Stimulated activated CD4-positive, alpha-beta T cell treated with anti-CD3 and anti-CD28 coated beads, Interleukin-15, amount 100 ng/mL, for 24 hours (primary cell): Measurements from ENCODE around the gene TLCD3B.

Experiments
- DNase-seq: peaks from one replicate; pipeline ENCODE4 v3.0.0-alpha.2; 2020

TLCD3B gene

GRCh38 chr16:30030841-30031413 lies at the start of gene TLCD3B:
Gene TLCD3B (minus strand): TSS chr16:30031271. CDS start chr16:30030527, 744 bp downstream.
- no peak for DNase-seq

- DNase-seq, result no peak
Measured at GRCh38 chr16:30079480-30079879, 48.4 kb upstream of the TLCD3B start.

DNA sequence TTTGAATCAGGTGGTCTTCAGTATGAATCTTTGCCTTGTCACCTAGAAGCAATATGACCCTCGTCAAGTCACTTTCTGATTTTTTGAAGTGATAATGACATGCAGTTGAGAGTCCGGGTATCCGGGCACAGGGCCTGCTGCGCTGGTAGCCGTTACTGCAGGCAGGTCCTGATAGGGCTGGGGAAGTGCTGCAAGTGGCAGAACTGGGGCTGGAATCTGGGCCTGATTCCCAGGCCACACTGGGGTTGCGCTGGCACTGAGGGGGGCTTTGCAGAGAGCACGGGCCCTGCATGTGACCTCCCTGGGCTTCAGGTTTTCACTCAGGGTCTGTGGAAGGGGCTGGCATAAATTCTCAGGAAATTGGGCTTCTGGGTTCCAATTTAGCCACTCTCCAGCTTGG lies 47.7 kb upstream of the TLCD3B start:
- DNase-seq, result no peak

DNA sequence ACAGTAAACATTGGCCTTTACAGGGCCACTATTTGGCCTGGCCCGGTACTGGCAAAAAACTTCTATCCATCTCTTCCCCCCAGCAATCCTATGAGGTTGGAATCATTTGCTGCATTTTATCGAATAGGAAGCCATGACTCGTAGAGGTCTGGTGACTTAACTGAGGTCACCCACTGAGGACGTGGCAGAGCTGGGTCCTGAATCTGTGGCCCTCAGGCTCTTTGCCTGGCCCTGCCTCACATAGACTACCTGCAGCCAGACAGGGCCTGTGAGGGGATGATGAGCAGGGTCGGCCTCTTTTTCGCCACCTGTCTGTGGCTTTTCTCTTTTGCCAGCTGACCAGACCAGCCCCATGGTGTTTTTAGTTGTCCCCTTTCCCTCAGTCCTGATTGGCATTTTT lies 46.6 kb upstream of the TLCD3B start:
- no peak for DNase-seq

- peak; percentile 32 for DNase-seq
Measured at GRCh38 chr16:30076276-30076791, 45.3 kb upstream of the TLCD3B start.

DNA sequence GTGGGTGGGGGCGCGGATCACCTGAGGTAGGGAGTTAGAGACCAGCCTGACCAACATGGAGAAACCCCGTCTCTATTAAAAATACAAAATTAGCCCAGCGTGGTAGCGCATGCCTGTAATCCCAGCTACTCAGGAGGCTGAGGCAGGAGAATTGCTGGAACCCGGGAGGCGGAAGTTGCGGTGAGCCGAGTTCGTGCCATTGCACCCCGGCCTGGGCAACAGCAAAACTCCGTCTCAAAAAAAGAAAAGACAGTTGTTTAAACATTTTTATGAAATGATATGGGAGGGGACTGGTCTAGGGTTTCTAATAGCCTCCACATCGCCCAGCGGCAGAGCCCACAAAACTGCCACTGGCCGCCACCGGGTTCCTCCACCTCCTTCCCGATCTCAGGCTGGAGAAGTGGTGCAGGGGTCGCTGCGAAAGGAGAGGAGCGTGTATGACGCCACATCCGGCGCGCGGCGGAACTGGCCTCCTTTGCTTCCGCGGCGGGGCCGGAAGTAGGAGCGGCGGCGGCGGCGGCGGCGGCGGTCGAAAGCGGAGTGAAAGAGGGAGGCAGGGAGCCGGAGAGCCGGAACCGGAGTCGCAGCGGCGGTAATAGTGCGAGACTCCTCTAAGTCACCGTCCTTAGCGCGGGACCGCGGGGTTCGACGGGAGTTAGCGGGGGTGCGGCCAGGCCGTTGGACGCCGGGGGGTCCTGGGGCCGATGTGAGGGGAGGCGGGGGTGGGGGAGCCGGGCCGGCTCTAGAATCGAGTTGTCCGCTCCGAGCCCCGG lies 44.6 kb upstream of the TLCD3B start, which contains the start of gene PPP4C:
PPP4C (plus strand) TSS at position 492 of the 773 bp plus-strand sequence. CDS start 384 bp downstream, outside the sequence.
- DNase-seq, result peak; percentile 95

- no peak for DNase-seq
Measured at GRCh38 chr16:30070490-30070889, 39.4 kb upstream of the TLCD3B start.

DNA sequence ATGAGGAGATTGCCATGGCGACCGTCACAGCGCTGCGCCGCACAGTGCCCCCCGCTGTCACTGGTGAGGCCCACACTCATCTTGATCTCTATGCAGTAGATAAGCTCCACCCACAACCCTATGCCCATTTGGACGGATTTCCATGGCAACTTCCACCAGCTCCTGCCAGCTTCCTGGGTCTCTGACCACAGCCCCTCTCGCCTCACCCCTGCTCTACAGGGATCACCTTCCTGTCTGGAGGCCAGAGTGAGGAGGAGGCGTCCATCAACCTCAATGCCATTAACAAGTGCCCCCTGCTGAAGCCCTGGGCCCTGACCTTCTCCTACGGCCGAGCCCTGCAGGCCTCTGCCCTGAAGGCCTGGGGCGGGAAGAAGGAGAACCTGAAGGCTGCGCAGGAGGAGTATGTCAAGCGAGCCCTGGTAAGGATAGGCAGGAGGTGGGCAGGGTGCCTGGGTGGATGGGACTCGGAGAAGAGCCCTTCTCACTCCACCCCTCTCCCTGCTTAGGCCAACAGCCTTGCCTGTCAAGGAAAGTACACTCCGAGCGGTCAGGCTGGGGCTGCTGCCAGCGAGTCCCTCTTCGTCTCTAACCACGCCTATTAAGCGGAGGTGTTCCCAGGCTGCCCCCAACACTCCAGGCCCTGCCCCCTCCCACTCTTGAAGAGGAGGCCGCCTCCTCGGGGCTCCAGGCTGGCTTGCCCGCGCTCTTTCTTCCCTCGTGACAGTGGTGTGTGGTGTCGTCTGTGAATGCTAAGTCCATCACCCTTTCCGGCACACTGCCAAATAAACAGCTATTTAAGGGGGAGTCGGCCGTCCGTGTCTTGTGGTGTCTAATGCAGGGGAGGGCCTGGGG lies 38.8 kb upstream of the TLCD3B start:
- DNase-seq, result no peak

DNA sequence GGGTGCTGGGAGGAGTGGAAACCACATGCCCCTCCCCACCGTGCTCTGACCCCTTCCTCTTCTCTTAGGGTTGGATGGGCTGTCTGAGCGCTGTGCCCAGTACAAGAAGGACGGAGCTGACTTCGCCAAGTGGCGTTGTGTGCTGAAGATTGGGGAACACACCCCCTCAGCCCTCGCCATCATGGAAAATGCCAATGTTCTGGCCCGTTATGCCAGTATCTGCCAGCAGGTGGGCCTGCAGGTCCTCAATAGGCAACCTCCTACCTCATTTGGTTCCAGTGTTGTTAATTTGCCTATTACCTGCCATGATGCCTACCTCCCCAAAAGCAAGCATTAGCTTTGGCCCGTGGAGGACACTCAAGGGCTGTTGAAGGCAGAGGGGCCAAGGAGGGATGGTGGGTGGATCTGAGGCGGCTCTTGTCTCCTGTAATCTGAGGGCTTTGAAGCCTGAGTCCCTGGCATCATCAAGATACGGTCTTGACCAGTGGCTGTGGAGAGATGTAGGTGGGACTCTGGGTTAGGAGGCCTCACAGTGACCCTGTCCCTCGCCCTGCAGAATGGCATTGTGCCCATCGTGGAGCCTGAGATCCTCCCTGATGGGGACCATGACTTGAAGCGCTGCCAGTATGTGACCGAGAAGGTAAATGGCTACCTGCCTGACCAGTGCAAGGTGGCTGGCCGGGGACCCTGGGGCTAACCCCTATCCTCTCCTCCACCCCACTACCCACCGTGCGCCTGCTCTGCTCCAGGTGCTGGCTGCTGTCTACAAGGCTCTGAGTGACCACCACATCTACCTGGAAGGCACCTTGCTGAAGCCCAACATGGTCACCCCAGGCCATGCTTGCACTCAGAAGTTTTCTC lies 37.9 kb upstream of the TLCD3B start:
- DNase-seq, result peak; percentile 65

GRCh38 chr16:30068333-30068732 lies 37.3 kb upstream of the TLCD3B start:
- no peak for DNase-seq

DNA sequence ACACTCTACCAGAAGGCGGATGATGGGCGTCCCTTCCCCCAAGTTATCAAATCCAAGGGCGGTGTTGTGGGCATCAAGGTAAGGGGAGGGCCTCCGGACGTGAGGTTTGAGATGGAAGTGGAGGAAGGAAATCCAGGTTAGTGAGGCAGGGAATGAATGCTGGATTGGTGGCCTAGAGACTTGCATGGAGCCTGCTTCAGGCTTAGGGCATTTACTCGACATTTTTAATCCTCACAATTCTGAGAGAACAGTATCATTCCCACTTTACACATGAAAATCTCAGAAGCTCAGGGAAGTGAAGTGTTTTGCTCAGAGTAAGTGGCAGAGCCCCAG lies 36.5 kb upstream of the TLCD3B start:
- DNase-seq, result no peak

- DNase-seq, result no peak
Measured at GRCh38 chr16:30066761-30067583, 35.9 kb upstream of the TLCD3B start.

GRCh38 chr16:30065943-30066760 lies 35.1 kb upstream of the TLCD3B start:
- peak; percentile 59 for DNase-seq

DNA sequence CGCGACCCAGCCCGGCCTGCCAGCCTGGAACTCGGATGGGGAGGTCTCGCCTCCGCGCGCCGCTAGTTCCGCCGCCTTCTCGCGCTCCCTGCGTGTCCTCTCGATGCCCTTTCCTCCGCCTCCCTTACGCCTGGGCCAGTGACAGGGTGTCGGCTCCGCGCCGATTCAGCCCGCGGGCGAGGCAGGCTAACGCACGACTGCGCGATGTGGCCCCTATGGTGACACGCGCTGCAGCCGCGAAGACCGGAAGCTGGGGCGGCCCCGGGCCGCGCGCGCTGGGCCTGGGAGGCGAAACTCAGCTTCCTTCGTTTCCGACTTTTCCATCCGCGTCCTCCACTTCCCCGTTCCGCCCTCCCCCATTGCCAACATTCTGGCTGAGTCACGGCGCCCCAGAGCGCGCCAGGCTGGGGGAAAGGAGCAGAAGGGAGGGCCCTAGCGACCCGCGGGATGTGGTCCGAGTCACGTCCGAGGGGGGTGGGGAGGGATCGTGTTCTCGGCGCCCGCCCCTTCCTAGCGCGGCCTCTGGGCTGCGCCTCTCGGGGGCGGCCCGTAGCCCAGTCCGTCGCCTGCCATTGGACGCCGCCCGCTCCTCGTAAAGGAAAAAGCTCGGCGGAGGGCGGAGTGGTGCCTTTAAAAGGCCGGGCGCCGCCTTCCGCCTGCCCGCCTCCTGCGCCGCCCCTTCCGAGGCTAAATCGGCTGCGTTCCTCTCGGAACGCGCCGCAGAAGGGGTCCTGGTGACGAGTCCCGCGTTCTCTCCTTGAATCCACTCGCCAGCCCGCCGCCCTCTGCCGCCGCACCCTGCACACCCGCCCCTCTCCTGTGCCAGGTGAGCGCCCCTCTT lies 34.3 kb upstream of the TLCD3B start, which contains the start of gene ALDOA:
ALDOA (plus strand) TSS at position 659 of the 841 bp plus-strand sequence. CDS start 1,138 bp downstream, outside the sequence.
- DNase-seq, result peak; percentile 99

GRCh38 chr16:30064729-30065101 lies 33.6 kb upstream of the TLCD3B start:
- DNase-seq, result no peak

GRCh38 chr16:30063893-30064728 lies 33.0 kb upstream of the TLCD3B start:
- peak; percentile 86 for DNase-seq

DNA sequence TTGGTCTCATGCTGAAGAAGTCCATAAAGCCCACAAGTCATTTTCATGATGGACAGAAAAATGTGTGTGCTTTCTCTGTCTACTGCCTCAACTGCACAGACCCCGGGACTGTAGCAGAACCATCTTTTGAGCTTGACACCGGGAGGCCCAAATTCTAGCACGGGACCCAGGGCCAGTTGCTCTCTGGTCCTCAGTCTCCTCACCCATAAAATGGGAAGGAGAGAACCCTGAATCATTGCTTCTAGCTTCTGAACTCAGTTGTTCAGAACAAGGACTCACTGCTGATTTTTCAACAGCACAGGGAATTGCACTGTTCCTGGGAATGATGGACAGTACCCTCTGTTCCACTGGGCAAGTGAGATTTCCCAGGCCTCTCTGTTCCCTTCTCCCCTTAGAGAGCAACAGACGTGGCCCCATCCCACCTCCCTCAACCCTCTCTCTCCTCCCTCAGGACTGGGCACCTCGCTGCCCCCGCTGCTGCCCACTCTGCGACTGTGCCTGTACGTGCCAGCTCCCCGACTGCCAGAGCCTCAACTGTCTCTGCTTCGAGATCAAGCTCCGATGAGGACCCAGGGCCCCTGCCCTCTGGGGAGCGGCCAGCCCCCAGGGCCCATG lies 32.3 kb upstream of the TLCD3B start:
- no peak for DNase-seq
